Trophoblast cell (in vitro differentiated cells and primary cell): ENCODE results near the gene MAP4K2.

Experiments
- DNase-seq, 2 donors: peaks; one replicate each; pipeline ENCODE4 v3.0.0-alpha.2; 2016
- H2AFZ ChIP-seq: 2 replicates; pipeline ENCODE4 v1.6.1; 2013; ENCODE audit warnings: low read length, moderate library complexity, mild to moderate bottlenecking; ENCODE audit not compliant: insufficient read depth, poor library complexity
- H2AK5ac ChIP-seq: 2 replicates; pipeline ENCODE4 v1.6.1; 2013; ENCODE audit warnings: mild to moderate bottlenecking, low read length
- H2BK120ac ChIP-seq: 2 replicates; pipeline ENCODE4 v1.6.1; 2013; ENCODE audit warnings: low read length, mild to moderate bottlenecking, moderate library complexity; ENCODE audit not compliant: insufficient read depth, poor library complexity
- H2BK12ac ChIP-seq: 2 replicates; pipeline ENCODE4 v1.6.1; 2013; ENCODE audit warnings: mild to moderate bottlenecking, low read length, moderate library complexity
- H2BK5ac ChIP-seq: 2 replicates; pipeline ENCODE4 v1.6.1; 2013; ENCODE audit warnings: low read length, low read depth, moderate library complexity, mild to moderate bottlenecking; ENCODE audit not compliant: poor library complexity
- H3K14ac ChIP-seq: 2 replicates; pipeline ENCODE4 v1.6.1; 2013; ENCODE audit warnings: mild to moderate bottlenecking, low read length
- H3K18ac ChIP-seq: 2 replicates; pipeline ENCODE4 v1.6.1; 2013; ENCODE audit warnings: mild to moderate bottlenecking, low read length
- H3K23ac ChIP-seq: 2 replicates; pipeline ENCODE4 v1.6.1; 2013; ENCODE audit warnings: low read length
- H3K27ac ChIP-seq: 2 replicates; pipeline ENCODE4 v1.5.1; 2013; ENCODE audit warnings: low read depth, mild to moderate bottlenecking, inconsistent platforms, low read length, moderate library complexity
- H3K27me3 ChIP-seq: 2 replicates; pipeline ENCODE4 v1.6.1; 2013; ENCODE audit warnings: inconsistent platforms, mild to moderate bottlenecking, low read length, moderate library complexity; ENCODE audit not compliant: insufficient read depth
- H3K36me3 ChIP-seq, 2 experiments: 1 replicate in 1 of 2; 2 replicates in 1 of 2; pipeline ENCODE4 v1.6.1; 2013; ENCODE audit warnings: low read length in 2 of 2, mild to moderate bottlenecking in 2 of 2, moderate library complexity in 1 of 2; ENCODE audit not compliant: insufficient read depth in 2 of 2, control insufficient read depth in 1 of 2
- H3K4ac ChIP-seq: 2 replicates; pipeline ENCODE4 v1.6.1; 2013; ENCODE audit warnings: low read depth, mild to moderate bottlenecking, low read length, moderate library complexity
- H3K4me1 ChIP-seq, 2 experiments: 1 replicate in 1 of 2; 2 replicates in 1 of 2; pipeline ENCODE4 v1.6.1; 2013; ENCODE audit warnings: low read length in 2 of 2, mild to moderate bottlenecking in 2 of 2, moderate library complexity in 1 of 2; ENCODE audit not compliant: insufficient read depth in 2 of 2, control insufficient read depth in 1 of 2
- H3K4me2 ChIP-seq: 2 replicates; pipeline ENCODE4 v1.6.1; 2013; ENCODE audit warnings: inconsistent platforms, mild to moderate bottlenecking, low read length, moderate library complexity
- H3K4me3 ChIP-seq: 2 replicates; pipeline ENCODE4 v1.5.1; 2013; ENCODE audit warnings: mild to moderate bottlenecking, low read depth, low read length, inconsistent platforms
- H3K79me1 ChIP-seq: one replicate; pipeline ENCODE4 v1.6.1; 2013; ENCODE audit warnings: low read length
- H3K79me2 ChIP-seq: 2 replicates; pipeline ENCODE4 v1.6.1; 2013; ENCODE audit warnings: low read length, mild to moderate bottlenecking; ENCODE audit not compliant: control insufficient read depth, insufficient read depth, poor library complexity
- H3K9ac ChIP-seq: 2 replicates; pipeline ENCODE4 v1.6.1; 2013; ENCODE audit warnings: mild to moderate bottlenecking, low read length
- H3K9me3 ChIP-seq: 2 replicates; pipeline ENCODE4 v1.6.1; 2013; ENCODE audit warnings: low read depth, mild to moderate bottlenecking, control low read depth, inconsistent platforms, low read length; ENCODE audit not compliant: insufficient read depth
- H4K12ac ChIP-seq: 2 replicates; pipeline ENCODE4 v1.6.1; 2013; ENCODE audit warnings: low read depth, mild to moderate bottlenecking, low read length, moderate library complexity
- H4K8ac ChIP-seq: 2 replicates; pipeline ENCODE4 v1.6.1; 2013; ENCODE audit warnings: low read depth, mild to moderate bottlenecking, low read length, moderate library complexity
- H4K91ac ChIP-seq: one replicate; pipeline ENCODE4 v1.6.1; 2013; ENCODE audit warnings: low read depth, mild to moderate bottlenecking, low read length, moderate library complexity
- WGBS: extraction: QIAGEN DNeasy Blood & Tissue Kit; methylation state at CpG from one replicate; pipeline ENCODE4 v1.1.7; 2013; ENCODE audit warnings: missing lambda C conversion rate; ENCODE audit not compliant: insufficient read length, insufficient coverage; ENCODE audit errors: extremely low coverage; 5-methylcytosine and 5-hydroxymethylcytosine counted together

The MAP4K2 gene

GRCh38 chr11:64829536-64830251, 26.7 kb upstream of the MAP4K2 start:
- no peak overlapping the region for H3K27ac ChIP-seq
- H3K36me3 ChIP-seq = peaks cover 93 to 97% of the 10 kb centered on the region in 2 experiments
- H4K91ac ChIP-seq = no peak overlapping the region
- H4K8ac ChIP-seq = no peak overlapping the region
- H2AK5ac ChIP-seq = no peak overlapping the region
- H2AFZ ChIP-seq = no peak overlapping the region
- H3K14ac ChIP-seq = no peak overlapping the region
- H3K18ac ChIP-seq = no peak overlapping the region
- H3K9me3 ChIP-seq = peaks cover 4% of the 10 kb centered on the region
- no peak overlapping the region for H2BK5ac ChIP-seq
- H3K9ac ChIP-seq = no peak overlapping the region
- H3K79me2 ChIP-seq = no peaks in the 10 kb centered on the region
- no peak overlapping the region for H4K12ac ChIP-seq
- no peaks in the 10 kb centered on the region for H3K79me1 ChIP-seq
- H3K4me3 ChIP-seq = no peak overlapping the region
- no peak overlapping the region for H3K4me2 ChIP-seq
- no peak overlapping the region for H2BK12ac ChIP-seq
- H2BK120ac ChIP-seq = no peak overlapping the region
- WGBS = no CpG with 5 or more reads among the region's 43 CpGs
- H3K27me3 ChIP-seq = no peaks in the 10 kb centered on the region
- DNase-seq = no peak
- no peak overlapping the region for H3K23ac ChIP-seq
- H3K4ac ChIP-seq = no peak overlapping the region
- no peaks in the 10 kb centered on the region for H3K4me1 ChIP-seq

- H4K8ac ChIP-seq = no peak overlapping the region
- H3K4ac ChIP-seq = no peak overlapping the region
- no peak overlapping the region for H2AK5ac ChIP-seq
- H3K23ac ChIP-seq = no peak overlapping the region
- H4K91ac ChIP-seq = no peak overlapping the region
- no peak overlapping the region for H3K27ac ChIP-seq
- no peak overlapping the region for H3K4me2 ChIP-seq
- H3K27me3 ChIP-seq = no peaks in the 10 kb centered on the region
- no peak overlapping the region for H2AFZ ChIP-seq
- H3K9ac ChIP-seq = no peak overlapping the region
- no peak overlapping the region for H3K18ac ChIP-seq
- H3K9me3 ChIP-seq = peaks cover 4% of the 10 kb centered on the region
- no peak for DNase-seq
- WGBS = no CpG with 5 or more reads among the region's 22 CpGs
- H2BK5ac ChIP-seq = no peak overlapping the region
- H4K12ac ChIP-seq = no peak overlapping the region
- H3K14ac ChIP-seq = no peak overlapping the region
- H3K4me1 ChIP-seq = no peaks in the 10 kb centered on the region
- H2BK12ac ChIP-seq = no peak overlapping the region
- H3K79me1 ChIP-seq = no peaks in the 10 kb centered on the region
- H3K79me2 ChIP-seq = no peaks in the 10 kb centered on the region
- peaks cover 76 to 85% of the 10 kb centered on the region in 2 experiments for H3K36me3 ChIP-seq
- no peak overlapping the region for H2BK120ac ChIP-seq
- H3K4me3 ChIP-seq = no peak overlapping the region
Measured at GRCh38 chr11:64827451-64827839, 24.4 kb upstream of the MAP4K2 start.

GRCh38 chr11:64826578-64827450, 23.8 kb upstream of the MAP4K2 start:
- Histone ChIP-seq H2BK120ac (no peak overlapping the region), H2AFZ (no peak overlapping the region), H3K18ac (no peak overlapping the region), H2BK12ac (no peak overlapping the region), H4K91ac (no peak overlapping the region), H4K8ac (no peak overlapping the region), H3K23ac (no peak overlapping the region), H3K4me3 (no peak overlapping the region), H3K36me3 (peaks cover 70 to 79% of the 10 kb centered on the region in 2 experiments), H3K9ac (no peak overlapping the region), H4K12ac (no peak overlapping the region), H3K4me2 (no peak overlapping the region), H3K79me2 (no peaks in the 10 kb centered on the region), H3K14ac (no peak overlapping the region), H2BK5ac (no peak overlapping the region), H3K4me1 (no peaks in the 10 kb centered on the region), H3K9me3 (peaks cover 4% of the 10 kb centered on the region), H3K27ac (no peak overlapping the region), H2AK5ac (no peak overlapping the region), H3K27me3 (no peaks in the 10 kb centered on the region), H3K4ac (no peak overlapping the region), H3K79me1 (no peaks in the 10 kb centered on the region)
- WGBS = no CpG with 5 or more reads among the region's 52 CpGs
- no peak for DNase-seq

- H3K36me3 ChIP-seq = peaks cover 63 to 71% of the 10 kb centered on the region in 2 experiments
- H2BK12ac ChIP-seq = no peak overlapping the region
- no peak overlapping the region for H4K8ac ChIP-seq
- no peak overlapping the region for H3K14ac ChIP-seq
- H3K79me2 ChIP-seq = no peaks in the 10 kb centered on the region
- H4K91ac ChIP-seq = no peak overlapping the region
- no peaks in the 10 kb centered on the region for H3K27me3 ChIP-seq
- H3K4me2 ChIP-seq = no peak overlapping the region
- no CpG with 5 or more reads among the region's 7 CpGs for WGBS
- no peak overlapping the region for H2AK5ac ChIP-seq
- no peak overlapping the region for H2AFZ ChIP-seq
- no peak overlapping the region for H3K23ac ChIP-seq
- H4K12ac ChIP-seq = no peak overlapping the region
- no peak overlapping the region for H3K9ac ChIP-seq
- no peaks in the 10 kb centered on the region for H3K79me1 ChIP-seq
- H3K9me3 ChIP-seq = peaks cover 6% of the 10 kb centered on the region
- H3K4me3 ChIP-seq = no peak overlapping the region
- no peak overlapping the region for H3K18ac ChIP-seq
- no peak for DNase-seq
- no peak overlapping the region for H2BK5ac ChIP-seq
- no peak overlapping the region for H3K4ac ChIP-seq
- no peak overlapping the region for H3K27ac ChIP-seq
- no peak overlapping the region for H2BK120ac ChIP-seq
- H3K4me1 ChIP-seq = no peaks in the 10 kb centered on the region
Measured at GRCh38 chr11:64826062-64826461, 23.0 kb upstream of the MAP4K2 start.
